ENCODE measurements around the gene ZBTB8OS.

Gene ZBTB8OS

GRCh38 chr1:32609180-32609579 lies 41.2 kb downstream of the ZBTB8OS start:
- DNase-seq = no peak

GRCh38 chr1:32606565-32607371 lies 43.6 kb downstream of the ZBTB8OS start:
- no peak for DNase-seq

GRCh38 chr1:32605711-32606424 lies 44.5 kb downstream of the ZBTB8OS start:
- DNase-seq = no peak

- no peak for DNase-seq
Observed at GRCh38 chr1:32600034-32600433, 50.3 kb downstream of the ZBTB8OS start.

GRCh38 chr1:32592943-32593342 lies 57.4 kb downstream of the ZBTB8OS start:
- DNase-seq = peak; percentile 55

GRCh38 chr1:32580348-32581017 lies 69.9 kb downstream of the ZBTB8OS start:
- DNase-seq = no peak
